Measurements from ENCODE around the gene MPP3.
"Not testable (repeated sequence)": the region's sequence is repeated elsewhere in the genome, so short reads cannot be mapped to it uniquely, and the experiment has no call there.

MPP3 gene

DNA sequence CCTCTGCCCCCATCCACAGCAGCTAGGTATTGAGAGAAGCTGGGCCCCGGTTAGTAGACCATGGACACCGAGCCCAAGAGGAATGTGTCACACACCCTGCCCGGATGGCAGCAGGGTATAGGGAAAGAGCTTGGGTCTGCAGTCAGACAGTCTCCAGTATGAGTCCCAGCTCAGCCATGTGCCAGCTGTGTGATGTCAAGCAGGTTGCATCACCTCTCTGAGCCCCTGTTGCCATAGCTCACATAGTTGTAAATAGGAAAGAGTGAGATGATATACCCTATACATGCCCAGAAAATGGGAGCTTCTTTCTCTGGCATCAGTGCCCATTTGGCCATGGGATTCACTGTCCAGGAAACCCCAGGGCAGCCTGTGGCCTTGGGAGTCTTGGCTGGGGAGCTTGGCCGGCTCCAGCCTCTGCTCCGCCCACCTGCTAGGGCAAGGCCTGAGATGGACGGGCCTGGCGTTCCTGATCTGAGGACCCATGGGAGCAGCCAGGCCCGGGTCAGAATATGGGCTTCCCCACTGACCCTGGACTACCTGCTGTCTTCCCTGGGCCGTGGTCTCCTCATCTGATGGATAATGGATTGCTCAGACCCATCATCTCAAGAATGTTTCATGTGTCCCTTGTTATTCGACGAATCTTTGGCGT lies 27.3 kb upstream of the MPP3 start:
- DNase-seq: no peak

DNA sequence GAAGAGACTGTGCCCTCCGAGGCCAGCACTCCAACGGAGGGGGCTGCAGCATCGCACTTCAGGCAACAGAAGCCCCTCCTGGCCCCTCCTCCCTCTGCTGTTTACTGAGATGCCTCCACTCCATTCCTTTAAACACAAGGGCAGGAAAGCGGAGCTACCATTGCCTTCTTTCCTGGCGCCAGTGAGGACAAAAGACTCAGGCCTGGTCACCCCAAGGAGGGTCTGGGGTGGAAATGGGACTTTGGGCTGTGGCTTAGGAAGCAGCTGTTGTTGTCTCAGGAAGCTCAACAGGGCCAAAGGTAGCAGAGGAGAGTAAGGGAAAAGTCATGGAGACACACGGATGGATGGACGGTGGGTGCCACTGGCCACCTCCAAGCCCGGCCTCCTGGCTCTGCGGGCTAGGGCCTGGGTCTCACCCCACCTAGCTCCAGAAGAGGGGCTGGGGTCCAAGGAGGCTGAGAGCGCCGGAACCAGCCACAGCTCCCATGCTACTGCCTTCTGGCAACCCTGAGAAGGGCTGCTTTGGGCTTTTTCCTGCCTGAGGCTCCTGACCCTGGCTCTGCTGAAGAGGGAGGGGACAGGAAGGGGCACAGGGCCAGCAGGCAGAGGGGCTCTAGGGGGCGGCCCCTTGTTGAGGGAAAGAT lies 25.1 kb upstream of the MPP3 start:
- DNase-seq: no peak

DNA sequence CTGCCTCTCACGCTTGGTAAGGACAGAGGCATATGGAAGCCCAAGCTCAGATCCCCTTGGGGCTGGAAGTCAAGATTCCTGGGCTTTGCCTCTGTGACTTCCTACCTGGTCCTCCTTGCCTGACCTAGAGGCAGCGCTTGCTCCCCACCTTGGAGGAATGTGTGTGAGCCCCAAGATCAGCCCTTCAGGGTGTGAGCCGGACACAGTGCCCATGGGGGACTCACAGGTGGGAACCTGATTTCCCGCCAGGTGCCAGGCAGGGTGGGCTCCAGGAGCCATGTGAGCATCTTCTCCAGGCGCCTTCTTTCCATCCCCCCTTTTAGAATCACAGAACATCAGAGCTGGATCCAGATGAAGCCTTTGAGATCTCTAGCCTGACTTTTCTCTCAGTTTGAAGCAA lies 24.2 kb upstream of the MPP3 start:
- no peak for DNase-seq

DNA sequence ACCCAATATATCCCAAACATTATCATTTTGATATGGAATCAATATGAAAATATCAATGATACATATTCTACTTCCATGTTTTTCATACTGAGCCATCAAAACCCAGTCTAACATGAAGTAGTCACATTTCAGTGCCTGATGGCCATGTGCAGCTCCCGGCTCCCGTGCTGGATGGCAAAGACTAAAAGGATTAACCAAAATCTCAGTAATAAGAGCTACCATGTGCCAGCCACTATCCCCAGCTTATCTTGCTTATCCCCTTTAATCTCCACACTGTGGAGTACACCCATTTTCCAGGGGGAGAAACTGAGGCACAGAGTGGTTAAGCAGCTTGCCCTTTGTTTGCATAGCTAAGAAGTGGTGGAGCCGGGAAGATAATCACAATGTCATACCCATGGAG lies 23.2 kb upstream of the MPP3 start:
- DNase-seq: no peak

DNA sequence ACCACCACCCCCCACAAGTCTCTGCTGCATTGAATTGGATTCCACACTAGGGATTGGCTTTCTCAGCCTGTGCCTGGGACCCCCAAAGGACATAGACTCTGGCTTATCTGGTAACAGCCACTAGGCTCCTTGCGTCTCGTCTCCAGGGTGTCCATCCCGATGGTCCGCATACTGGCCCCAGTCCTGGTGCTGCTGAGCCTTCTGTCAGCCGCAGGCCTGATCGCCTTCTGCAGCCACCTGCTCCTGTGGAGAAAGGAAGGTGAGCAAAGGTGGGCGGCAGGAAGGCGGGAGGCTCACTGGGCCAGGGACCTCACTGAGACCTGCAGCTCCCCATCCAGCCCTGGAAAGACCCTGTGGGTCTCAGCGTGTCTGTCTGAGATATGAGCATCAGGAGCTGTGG lies 22.1 kb upstream of the MPP3 start:
- no peak for DNase-seq

DNA sequence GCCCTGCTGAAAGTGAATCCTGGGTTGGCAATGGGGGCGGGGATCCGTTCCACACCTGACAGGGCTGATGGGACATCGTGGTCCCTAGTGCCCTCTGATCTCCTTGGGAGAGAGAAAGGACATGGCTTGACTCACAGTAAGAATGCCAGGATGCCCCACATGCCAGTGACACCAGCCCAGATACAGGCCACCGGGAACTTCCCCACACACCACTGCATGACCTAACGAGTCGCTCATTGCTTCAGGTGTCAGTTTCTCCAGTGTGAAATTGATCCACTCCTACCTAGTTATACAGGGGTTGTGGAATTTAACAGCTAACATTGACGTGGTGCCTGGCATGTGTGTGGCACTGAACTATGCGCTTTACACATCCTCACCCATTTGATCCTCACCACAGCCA lies 21.6 kb upstream of the MPP3 start:
- DNase-seq: no peak

DNA sequence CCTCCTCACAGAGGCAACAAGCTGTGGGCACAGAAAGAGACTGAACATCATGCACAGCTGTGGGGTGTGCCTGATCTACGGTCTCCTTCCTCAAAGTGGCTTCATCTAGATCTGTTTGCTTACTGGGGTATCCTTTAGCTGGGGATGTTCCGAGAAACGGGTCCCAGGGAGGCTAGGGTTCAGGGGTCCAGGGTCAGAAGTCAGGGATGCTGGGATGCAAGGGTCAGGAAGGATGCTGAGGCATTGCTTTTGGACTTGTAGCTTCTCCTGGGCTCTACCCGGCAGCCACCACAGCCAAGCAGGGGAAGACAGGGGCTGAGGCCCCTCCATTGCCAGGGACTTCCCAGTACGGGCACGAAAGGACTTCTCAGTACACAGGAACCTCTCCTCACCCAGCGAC lies 20.6 kb upstream of the MPP3 start:
- DNase-seq: no peak

DNA sequence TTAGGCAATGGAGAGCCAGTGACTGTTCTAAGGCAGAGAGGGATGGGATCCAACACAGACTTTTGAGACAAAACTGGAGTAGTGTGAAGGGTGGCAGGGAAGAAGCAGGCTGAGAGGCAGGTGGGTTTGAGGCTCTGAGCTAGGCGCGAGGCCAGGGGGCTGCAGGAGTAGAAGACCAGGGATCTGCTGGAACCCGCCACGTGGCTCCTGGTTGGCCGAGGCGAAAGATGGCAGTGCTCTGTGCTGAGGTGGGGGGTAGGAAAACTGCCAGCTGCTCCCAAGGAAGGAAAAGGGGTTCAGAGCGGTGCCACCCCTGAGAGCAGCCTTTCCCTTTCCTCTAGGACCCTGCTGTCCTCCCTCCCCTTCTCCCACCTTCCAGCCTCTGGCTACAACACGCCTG lies 19.6 kb upstream of the MPP3 start:
- DNase-seq: no peak

DNA sequence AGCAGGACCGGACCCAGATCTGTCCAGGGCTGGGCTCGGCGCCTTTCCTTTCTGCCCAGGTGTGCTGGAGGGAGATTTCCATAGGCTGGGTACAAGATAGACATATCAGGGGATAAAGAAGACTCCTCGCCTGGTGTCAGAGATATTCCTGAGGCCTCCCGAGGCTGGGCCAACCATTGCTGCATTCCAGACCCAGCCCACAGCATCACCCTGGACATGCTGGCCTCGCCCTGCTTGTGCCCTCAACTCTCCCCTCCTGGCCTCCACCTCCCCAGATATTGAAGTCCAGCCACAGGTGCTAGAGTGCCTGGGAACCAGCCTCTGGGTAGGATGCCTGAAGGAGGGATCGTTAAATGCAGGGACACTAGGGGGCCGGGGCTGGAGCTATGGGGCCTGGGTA lies 16.2 kb upstream of the MPP3 start:
- no peak for DNase-seq

DNA sequence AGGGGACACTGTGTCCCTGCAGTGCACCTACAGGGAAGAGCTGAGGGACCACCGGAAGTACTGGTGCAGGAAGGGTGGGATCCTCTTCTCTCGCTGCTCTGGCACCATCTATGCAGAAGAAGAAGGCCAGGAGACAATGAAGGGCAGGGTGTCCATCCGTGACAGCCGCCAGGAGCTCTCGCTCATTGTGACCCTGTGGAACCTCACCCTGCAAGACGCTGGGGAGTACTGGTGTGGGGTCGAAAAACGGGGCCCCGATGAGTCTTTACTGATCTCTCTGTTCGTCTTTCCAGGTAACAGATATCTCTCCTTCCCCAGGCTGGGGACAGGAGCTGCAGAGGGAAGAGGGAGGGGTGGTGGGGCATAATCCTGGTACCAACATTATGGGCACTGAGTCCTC lies 15.7 kb upstream of the MPP3 start:
- DNase-seq: no peak

DNA sequence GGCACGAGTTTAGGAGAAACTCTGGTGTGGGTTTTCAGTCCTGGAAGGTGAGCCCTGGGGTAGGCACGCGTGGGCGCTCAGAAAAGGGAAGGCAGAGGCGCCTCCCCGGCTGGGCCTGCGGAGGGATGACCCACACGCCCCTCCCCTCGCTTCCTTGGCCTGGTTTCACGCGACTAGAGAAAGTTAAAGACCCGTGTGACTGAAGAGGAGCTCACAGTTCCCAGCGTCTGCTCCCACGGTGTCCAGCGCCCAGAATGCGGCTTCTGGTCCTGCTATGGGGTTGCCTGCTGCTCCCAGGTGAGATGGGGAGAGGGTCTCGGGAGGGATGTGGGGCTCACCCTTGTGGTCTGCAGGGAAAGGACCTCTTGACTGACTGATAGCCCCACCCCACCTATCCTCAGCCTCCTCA lies 14.0 kb upstream of the MPP3 start, which contains the start of gene CD300LG:
Gene CD300LG (plus strand): TSS at position 214 of the 409 bp plus-strand sequence. CDS start 41 bp downstream, at position 255.
- DNase-seq: no peak

DNA sequence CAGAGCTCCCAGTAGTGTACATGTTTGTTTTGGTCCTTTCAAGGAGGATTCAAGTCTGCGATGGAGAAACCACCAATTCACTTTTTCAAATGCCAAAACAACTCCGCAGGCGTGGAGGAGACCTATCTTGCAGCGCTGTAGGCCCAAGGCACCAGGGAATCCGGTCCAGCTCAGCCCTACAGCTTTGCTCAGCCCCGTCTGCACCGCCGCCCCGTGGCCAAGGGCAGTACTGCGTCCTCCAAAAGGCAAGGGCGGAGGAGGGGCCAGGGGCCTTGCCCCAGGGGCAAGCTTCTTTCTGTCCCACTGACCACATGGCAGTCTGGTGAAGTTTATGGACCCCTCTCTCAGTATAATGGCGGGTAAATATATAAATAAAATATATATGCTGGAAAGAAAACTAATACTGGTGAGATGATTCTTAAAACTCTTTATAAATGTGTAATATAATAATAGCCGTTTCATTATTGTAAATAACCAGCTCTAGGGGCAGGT lies 13.3 kb upstream of the MPP3 start:
- peak; percentile 43 for DNase-seq

DNA sequence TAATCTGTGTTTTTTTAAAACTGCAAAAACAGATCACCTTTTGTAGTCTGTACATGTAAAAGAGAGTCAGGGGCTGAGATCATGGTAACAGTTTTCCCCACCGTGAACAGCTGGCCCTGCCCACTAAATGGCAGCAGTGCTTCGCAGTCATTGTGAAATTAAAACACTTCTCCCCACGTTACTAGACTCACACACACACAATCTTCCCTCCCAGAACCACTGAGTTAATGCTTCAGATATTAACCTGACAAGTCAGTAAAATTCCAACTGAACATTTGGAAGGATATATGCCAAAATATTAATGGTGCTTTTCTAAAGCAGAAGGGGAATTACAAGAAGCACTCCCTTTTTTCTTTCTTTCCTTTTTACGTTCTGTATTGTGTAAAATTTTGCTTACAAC lies 12.8 kb upstream of the MPP3 start:
- DNase-seq: no peak

DNA sequence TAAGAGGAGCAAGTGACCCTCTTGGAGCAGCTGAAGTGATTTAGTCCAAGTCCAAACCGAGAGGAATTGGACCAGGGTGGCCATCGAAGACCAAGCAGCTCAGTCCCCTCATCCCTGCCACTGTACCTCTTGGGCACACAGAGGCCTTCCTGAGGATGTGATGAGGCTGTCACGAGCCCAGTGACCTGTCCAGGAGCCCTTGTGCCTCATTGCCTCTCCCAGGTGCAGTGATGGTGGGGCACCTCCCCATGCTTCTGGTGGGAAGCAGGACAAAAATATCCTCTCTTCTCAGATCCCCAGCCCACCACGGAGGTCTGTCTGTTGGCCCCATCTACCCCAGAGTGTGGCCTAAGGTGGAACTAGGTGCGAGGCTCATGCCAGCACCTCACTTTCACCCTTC lies 11.3 kb upstream of the MPP3 start:
- DNase-seq: no peak

DNA sequence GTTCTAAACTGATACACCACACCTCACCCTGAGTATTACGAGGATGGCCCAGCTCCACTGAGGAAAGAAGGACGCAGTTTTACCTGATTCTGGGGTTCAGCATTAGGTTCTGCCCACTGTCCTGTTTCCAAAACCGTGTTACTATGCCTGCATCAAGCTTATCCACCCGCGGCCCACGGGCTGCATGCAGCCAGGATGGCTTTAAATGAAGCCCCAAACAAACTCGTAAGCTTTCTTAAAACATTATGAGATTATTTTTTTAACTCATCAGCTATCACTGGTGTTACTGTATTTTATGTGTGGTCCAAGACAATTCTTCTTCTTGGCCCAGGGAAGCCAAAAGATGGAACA lies 10.0 kb upstream of the MPP3 start:
- no peak for DNase-seq

DNA sequence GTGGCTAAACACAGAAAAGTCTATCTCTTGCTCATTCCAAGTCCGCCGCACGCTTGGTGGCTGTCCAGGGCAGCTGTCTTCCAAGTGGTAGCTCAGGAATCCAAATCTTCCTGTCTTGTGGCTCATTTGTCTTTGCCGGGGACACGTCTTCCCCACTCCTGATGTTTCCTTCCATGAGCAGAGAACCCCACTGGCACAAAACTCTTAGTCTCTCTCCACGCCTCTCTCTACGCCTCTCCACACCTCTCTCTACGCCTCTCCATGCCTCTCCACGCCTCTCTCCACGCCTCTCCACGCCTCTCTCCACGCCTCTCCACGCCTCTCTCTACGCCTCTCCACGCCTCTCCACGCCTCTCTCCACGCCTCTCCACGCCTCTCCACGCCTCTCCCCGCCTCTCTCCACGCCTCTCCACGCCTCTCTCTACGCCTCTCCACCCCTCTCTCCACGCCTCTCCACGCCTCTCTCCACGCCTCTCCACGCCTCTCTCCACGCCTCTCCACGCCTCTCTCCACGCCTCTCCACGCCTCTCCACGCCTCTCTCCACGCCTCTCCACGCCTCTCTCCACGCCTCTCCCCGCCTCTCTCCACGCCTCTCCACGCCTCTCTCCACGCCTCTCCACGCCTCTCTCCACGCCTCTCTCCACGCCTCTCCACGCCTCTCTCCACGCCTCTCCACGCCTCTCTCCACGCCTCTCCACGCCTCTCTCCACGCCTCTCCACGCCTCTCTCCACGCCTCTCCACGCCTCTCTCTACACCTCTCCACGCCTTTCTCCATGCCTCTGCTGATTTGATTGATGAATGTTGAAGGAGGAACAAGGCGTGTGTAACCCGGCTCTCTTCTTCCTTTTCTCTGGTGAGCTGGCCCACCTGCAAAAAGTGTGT lies 9.4 kb upstream of the MPP3 start:
- not testable (repeated sequence) for DNase-seq

DNA sequence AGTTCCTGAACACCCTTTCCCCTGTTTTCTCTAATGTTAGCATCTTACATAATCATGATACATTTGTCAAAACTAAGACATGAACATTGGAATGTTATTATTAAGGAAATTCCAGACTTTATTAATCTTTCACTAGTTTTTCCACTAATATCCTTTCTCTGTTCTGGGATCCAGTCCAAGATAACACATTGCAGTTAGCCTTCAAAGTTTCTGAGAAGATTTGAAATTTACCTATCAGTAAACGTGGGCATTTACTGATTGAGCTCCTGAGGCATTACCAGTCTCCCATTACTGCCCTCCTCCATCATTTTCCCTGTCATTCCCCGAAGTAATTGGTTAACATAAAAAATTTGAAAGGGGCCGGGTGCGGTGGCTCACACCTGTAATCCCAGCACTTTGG lies 8.3 kb upstream of the MPP3 start:
- DNase-seq: no peak

DNA sequence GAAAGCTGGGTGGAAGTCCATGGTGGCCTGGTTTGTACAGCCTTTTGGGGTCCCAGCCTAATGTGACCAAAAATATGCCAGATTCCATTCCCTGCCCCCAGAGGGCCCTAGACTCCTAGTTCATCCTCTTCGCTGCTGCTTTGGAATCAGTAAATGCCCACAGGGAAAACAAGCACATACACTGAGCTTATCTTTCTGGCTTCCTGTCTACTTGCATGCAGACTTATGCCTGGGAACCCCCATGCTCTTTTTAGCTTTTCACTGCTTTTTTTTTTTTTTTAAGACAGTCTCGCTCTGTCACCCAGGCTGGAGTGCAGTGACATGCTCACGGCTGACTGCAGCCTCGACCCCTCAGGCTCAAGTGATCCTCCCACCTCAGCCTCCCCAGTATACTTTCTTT lies 7.9 kb upstream of the MPP3 start:
- DNase-seq: no peak

DNA sequence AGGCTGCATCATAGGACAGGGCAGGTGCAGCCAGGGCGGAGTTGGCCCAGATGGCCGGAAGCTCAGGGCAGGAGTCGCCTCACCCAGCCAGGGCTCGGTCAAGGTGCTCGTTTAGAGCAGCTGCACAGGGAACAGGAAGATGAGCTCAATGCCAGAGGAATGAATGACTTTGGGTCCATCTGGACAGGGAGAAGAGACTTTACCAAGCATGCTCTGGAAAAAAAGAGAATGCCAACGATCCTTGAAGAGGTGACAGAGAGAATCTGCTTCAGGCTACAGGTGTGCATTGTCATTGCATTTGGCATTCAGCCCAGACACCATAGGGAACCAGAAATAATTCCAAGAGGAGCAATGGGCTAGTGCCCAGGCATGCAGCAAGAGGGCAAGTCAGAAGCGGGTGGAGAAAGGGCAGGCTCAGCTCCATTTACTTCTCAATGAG lies 6.7 kb upstream of the MPP3 start:
- no peak for DNase-seq

DNA sequence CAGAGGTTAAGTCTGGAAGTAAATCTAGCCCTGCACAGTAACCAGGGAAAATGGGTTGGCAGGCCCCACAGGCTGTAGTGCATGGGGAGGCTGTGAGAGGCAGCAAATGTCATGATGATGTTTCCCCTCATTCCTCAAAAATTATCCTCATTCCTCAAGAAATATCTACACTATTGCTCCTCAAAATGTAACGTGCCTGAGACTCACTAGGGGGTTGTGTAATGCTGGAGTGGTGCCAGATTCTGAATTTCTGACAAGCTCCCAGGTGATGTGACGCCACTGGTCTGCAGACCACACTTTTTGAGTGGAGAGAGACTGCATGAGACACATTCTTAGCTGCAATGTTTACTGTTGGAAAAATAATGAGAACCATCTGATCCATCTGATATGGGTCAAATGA lies 1.2 kb upstream of the MPP3 start:
- DNase-seq: no peak

DNA sequence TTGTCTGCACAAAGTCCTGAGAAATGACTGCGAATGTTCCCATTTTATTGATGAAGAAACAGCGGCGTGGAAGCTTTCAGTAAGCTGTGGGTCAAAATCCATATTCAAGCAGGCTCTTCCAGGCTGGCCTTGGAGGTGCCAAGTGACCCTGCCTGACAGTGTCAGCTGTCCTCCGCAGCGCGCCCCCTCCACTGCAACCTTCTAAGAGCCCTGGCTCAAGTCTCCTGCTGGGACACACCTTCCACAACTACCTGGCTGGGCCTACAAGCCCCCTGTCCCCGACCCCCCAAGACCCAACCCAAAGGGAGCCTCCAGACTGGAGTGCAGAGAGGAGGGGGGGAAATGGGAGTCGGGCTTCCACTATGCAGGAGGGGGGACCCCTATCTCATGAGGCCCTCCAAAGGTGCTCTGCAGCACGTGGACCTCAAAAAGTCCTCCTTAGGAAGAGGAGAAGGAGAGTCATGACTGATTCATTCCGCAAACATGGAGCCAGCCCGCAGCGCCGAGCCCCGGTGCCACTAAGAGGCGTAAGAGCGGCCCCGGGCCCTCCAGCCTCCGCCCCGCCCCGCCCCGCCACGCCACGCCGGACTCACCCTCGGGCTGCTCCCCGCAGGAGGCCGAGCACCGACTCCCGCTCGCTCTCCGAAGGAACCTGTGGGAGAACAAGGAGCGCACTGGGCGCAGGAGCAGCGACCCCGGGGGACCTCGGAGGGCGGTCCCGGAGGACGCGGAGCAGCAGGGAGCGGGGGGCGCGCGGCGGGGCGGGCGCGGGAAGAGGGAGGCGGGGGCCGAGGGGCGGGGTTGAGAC lies 574 bp downstream of the MPP3 start:
- no peak for DNase-seq

DNA sequence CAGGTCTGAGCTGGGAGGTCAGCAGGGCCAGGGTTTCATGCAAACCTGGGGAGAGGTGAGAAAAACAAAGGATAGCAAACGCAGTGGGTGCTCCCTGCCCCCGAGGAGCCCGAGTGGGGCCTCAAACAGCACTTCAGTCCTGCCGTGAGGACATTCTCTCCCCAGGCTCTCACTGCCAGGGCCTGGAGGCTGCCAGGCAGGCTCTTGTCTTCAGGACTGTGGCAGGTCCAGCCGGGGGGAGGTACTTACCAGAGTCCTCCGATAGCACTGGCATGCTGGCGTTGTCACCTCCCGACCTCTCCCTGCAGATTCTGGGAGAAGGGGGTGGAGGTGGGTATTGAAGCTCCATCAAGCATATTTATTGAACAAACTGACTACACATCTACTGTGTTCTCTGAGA lies 1.3 kb downstream of the MPP3 start:
- no peak for DNase-seq

DNA sequence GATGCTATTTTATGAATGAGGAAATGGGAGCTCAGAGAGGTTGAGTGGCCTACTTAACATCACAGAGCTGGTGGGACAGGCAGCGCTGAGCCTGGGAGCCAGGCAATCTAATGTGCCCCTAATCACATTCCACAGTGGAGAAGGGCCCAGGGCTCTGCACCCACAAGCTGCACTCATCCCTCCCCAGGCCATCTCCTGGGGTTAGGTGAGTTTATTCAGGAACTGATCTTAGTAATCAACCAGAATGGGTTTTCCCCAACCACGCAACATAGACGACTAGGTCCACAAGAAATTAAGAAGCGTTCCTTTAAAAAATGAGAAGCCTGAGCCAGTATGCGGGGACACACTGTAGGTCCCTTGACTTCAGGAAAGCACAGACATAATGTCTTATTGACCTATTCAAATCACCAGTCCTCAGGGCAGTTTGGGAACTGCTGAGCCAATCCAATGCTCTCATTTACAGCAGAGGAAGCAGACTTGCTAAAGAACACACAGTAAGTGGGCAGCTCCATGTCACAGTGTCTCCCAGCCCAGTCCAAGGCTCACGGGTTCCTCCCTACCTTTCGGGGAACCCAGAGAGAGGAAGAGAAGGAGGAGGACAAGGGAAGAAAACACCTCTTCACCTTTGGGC lies 2.3 kb downstream of the MPP3 start:
- no peak for DNase-seq
